ENCODE results near the gene C17orf67.
A peak's percentile ranks its signal among the peaks of the same experiment; 100 is the strongest.

C17orf67 gene

GRCh38 chr17:56838687-56839086 is 5.0 kb upstream of the C17orf67 start:
- peaks cover 6% of the 10 kb centered on the region for H3K4me1 ChIP-seq
- H3K27me3 ChIP-seq (ENCODE audit: control insufficient read depth, insufficient read depth, low read length) = no peaks in the 10 kb centered on the region
- H3K4me2 ChIP-seq (ENCODE audit: low read length) = no peak overlapping the region
- H3K4me3 ChIP-seq (ENCODE audit: low read depth, low read length) = no peak overlapping the region
- H3K9me3 ChIP-seq (ENCODE audit: control insufficient read depth, low read length) = no peaks in the 10 kb centered on the region
- H3K36me3 ChIP-seq (ENCODE audit: control insufficient read depth, insufficient read depth, low read length) = no peaks in the 10 kb centered on the region
- H2AFZ ChIP-seq = no peak overlapping the region
- no peak overlapping the region for H3K27ac ChIP-seq
- no peak overlapping the region for H3K9ac ChIP-seq
- TF ChIP-seq CTCF (IDR thresholded peaks at IDR 0.05) = no peak
- peaks cover 6% of the 10 kb centered on the region for H3K79me2 ChIP-seq

GRCh38 chr17:56835264-56835585 is 1.5 kb upstream of the C17orf67 start:
- TF ChIP-seq CTCF (IDR thresholded peaks at IDR 0.05) = no peak
- peak overlapping the region; percentile 82 for H3K27ac ChIP-seq
- peak overlapping the region; percentile 98 for H2AFZ ChIP-seq
- H3K79me2 ChIP-seq = peaks cover 3% of the 10 kb centered on the region
- H3K36me3 ChIP-seq (ENCODE audit: control insufficient read depth, insufficient read depth, low read length) = no peaks in the 10 kb centered on the region
- no peaks in the 10 kb centered on the region for H3K27me3 ChIP-seq (ENCODE audit: control insufficient read depth, insufficient read depth, low read length)
- no peak overlapping the region for H3K9ac ChIP-seq
- peaks cover 10% of the 10 kb centered on the region for H3K4me1 ChIP-seq
- peak overlapping the region; percentile 91 for H3K4me2 ChIP-seq (ENCODE audit: low read length)
- peak overlapping the region; percentile 62 for H3K4me3 ChIP-seq (ENCODE audit: low read depth, low read length)
- no peaks in the 10 kb centered on the region for H3K9me3 ChIP-seq (ENCODE audit: control insufficient read depth, low read length)

GRCh38 chr17:56834380-56835263 is 902 bp upstream of the C17orf67 start:
- peak overlapping the region; percentile 91 for H3K4me2 ChIP-seq (ENCODE audit: low read length)
- H3K36me3 ChIP-seq (ENCODE audit: control insufficient read depth, insufficient read depth, low read length) = no peaks in the 10 kb centered on the region
- H3K4me1 ChIP-seq = peaks cover 10% of the 10 kb centered on the region
- peak overlapping the region; percentile 39 for H3K9ac ChIP-seq
- peak overlapping the region; percentile 62 for H3K4me3 ChIP-seq (ENCODE audit: low read depth, low read length)
- H2AFZ ChIP-seq = peak overlapping the region; percentile 98
- H3K27me3 ChIP-seq (ENCODE audit: control insufficient read depth, insufficient read depth, low read length) = no peaks in the 10 kb centered on the region
- no peaks in the 10 kb centered on the region for H3K9me3 ChIP-seq (ENCODE audit: control insufficient read depth, low read length)
- peak overlapping the region; percentile 82 for H3K27ac ChIP-seq
- peak; percentile 8 for TF ChIP-seq CTCF (IDR thresholded peaks at IDR 0.05)
- H3K79me2 ChIP-seq = peaks cover under 1% of the 10 kb centered on the region

GRCh38 chr17:56833057-56833808 is 487 bp downstream of the C17orf67 start:
- H2AFZ ChIP-seq = peak overlapping the region; percentile 98
- H3K4me1 ChIP-seq = peaks cover 10% of the 10 kb centered on the region
- no peak for TF ChIP-seq CTCF (IDR thresholded peaks at IDR 0.05)
- no peaks in the 10 kb centered on the region for H3K9me3 ChIP-seq (ENCODE audit: control insufficient read depth, low read length)
- no peaks in the 10 kb centered on the region for H3K36me3 ChIP-seq (ENCODE audit: control insufficient read depth, insufficient read depth, low read length)
- H3K27me3 ChIP-seq (ENCODE audit: control insufficient read depth, insufficient read depth, low read length) = no peaks in the 10 kb centered on the region
- H3K79me2 ChIP-seq = no peaks in the 10 kb centered on the region
- peak overlapping the region; percentile 91 for H3K4me2 ChIP-seq (ENCODE audit: low read length)
- peak overlapping the region; percentile 62 for H3K4me3 ChIP-seq (ENCODE audit: low read depth, low read length)
- H3K9ac ChIP-seq = no peak overlapping the region
- no peak overlapping the region for H3K27ac ChIP-seq
